Measurements from ENCODE around the gene MUTYH. TPM values are rescaled to one million over a fixed set of nuclear protein-coding genes. Genes with fewer than 3 reads are reported as not detected.

MUTYH gene
- 7.3 to 11.5 TPM (median 9.1 TPM) in 5 replicates for total RNA-seq (2022; extraction: Qiagen RNA extraction; ENCODE audit: low read depth)

DNA sequence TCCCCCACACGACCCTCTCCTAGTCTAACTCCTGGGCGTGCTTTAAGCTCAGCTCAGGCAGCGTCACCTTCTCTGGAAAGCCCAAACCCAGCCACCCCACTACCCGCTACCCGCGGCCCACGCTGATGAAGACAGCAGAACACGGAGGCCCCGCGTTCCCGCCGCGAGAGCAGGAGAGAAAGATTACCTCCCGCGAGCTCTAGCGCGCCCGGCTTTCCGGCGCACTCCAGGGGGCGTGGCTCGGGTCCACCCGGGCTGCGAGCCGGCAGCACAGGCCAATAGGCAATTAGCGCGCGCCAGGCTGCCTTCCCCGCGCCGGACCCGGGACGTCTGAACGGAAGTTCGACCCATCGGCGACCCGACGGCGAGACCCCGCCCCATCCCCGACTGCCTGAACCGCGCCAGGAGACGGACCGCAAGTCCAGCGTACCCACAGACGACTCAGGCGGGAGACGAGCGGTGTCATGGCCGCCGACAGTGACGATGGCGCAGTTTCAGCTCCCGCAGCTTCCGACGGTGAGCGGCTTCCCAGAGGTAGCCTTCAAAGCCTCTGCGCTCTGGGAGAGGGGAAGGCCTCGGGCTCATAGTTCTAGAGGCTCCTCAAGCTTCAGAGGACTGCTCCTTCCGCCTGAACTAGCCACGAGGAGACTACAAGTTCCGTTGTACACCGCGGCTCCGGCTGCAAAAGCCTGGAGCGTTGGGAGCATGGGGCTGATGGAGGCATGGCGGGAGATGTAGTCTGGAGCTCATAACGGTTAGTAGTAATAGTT lies at the start of gene MUTYH, which contains the start of gene TOE1:
Gene MUTYH, minus strand, starts transcription at position 652 of the 770 bp plus-strand sequence. CDS start 5,935 bp downstream, outside the sequence.
Gene TOE1, plus strand, starts transcription at position 382 of the 770 bp plus-strand sequence. Its CDS starts 83 bp downstream, at position 465.

GRCh38 chr1:45326627-45327623 lies 13.3 kb downstream of the MUTYH start, which contains the start of gene HPDL:
HPDL (plus strand) TSS chr1:45326895; CDS start chr1:45327149, 254 bp downstream.

Other genes with a start within 250 kb of the MUTYH start
- gene ZSWIM5, start 133.8 kb downstream of the MUTYH start, total RNA-seq (2022; extraction: Qiagen RNA extraction; ENCODE audit: low read depth) = 0.35 to 0.62 TPM (median 0.53 TPM) in 5 replicates
- gene HPDL, start 13.5 kb downstream of the MUTYH start, total RNA-seq (2022; extraction: Qiagen RNA extraction; ENCODE audit: low read depth) = 2.5 to 4.9 TPM (median 4.3 TPM) in 5 replicates
- 11.8 to 13.6 TPM (median 12.5 TPM) in 5 replicates for gene TOE1, start 270 bp downstream of the MUTYH start, total RNA-seq (2022; extraction: Qiagen RNA extraction; ENCODE audit: low read depth)
- 0.09 to 0.33 TPM (median 0.13 TPM) in 5 replicates for gene TESK2, start 150.7 kb upstream of the MUTYH start, total RNA-seq (2022; extraction: Qiagen RNA extraction; ENCODE audit: low read depth)
- 1.2 to 2.1 TPM (median 1.8 TPM) in 5 replicates for gene CCDC163, start 159.6 kb upstream of the MUTYH start, total RNA-seq (2022; extraction: Qiagen RNA extraction; ENCODE audit: low read depth)
- gene MMACHC, start 159.9 kb upstream of the MUTYH start, total RNA-seq (2022; extraction: Qiagen RNA extraction; ENCODE audit: low read depth) = 1.8 to 2.4 TPM (median 1.9 TPM) in 5 replicates
- 1,859 to 2,419 TPM (median 2,022 TPM) in 5 replicates for gene PRDX1, start 181.4 kb upstream of the MUTYH start, total RNA-seq (2022; extraction: Qiagen RNA extraction; ENCODE audit: low read depth)
- 72.7 to 82.6 TPM (median 78.5 TPM) in 5 replicates for gene AKR1A1, start 210.4 kb upstream of the MUTYH start, total RNA-seq (2022; extraction: Qiagen RNA extraction; ENCODE audit: low read depth)
- 109 to 163 TPM (median 122 TPM) in 5 replicates for gene NASP, start 243.6 kb upstream of the MUTYH start, total RNA-seq (2022; extraction: Qiagen RNA extraction; ENCODE audit: low read depth)